Right lobe of liver (tissue), 6 donors: Measurements from ENCODE around the gene POMGNT1. TPM values are rescaled to one million over a fixed set of nuclear protein-coding genes. Genes with fewer than 3 reads are reported as not detected.

Source experiments
- ATAC-seq, 4 donors: fragments of 200-7000 bp; cut with Tn5 transposase; one replicate each; pipeline ENCODE4 v1.9.1; 2020; ENCODE audit warnings: mild to moderate bottlenecking in 4 of 4, moderate library complexity in 4 of 4
- DNase-seq, 3 donors: peaks; one replicate each; pipeline ENCODE4 v3.0.0-alpha.2; 2020
- H3K27ac ChIP-seq, 3 donors: fragments of 200-600 bp; one replicate each; pipeline ENCODE4 v1.8.0; 2022
- H3K27me3 ChIP-seq, 2 donors: fragments of 200-600 bp; one replicate each; pipeline ENCODE4 v1.8.0; 2022
- H3K36me3 ChIP-seq, 4 donors: fragments of 200-600 bp; sonication (generic) in 1 of 4; one replicate each; pipeline versions ENCODE4 v1.5.1 to v1.8.0; 2017 to 2022; ENCODE audit warnings: control low read depth in 1 of 4
- H3K4me1 ChIP-seq, 4 donors: fragments of 200-600 bp; sonication (generic) in 1 of 4; one replicate each; pipeline versions ENCODE4 v1.5.1 to v1.8.0; 2017 to 2022; ENCODE audit warnings: control low read depth in 1 of 4
- H3K4me3 ChIP-seq, 3 donors: fragments of 200-600 bp; one replicate each; pipeline ENCODE4 v1.8.0; 2022
- H3K9me3 ChIP-seq, 4 donors: fragments of 200-600 bp; sonication (generic) in 1 of 4; one replicate each; pipeline versions ENCODE4 v1.5.1 to v1.8.0; 2017 to 2022; ENCODE audit warnings: control low read depth in 1 of 4
- CTCF ChIP-seq, 4 donors: fragments of 200-600 bp in 3 of 4; fragments of 450-650 bp in 1 of 4; IDR thresholded peaks; one replicate each; pipeline versions ENCODE4 v1.5.1 to v1.8.0; 2016 to 2022; ENCODE audit warnings: antibody characterized with exemption in 4 of 4, mild to moderate bottlenecking in 2 of 4
- POLR2A ChIP-seq: fragments of 450-650 bp; IDR thresholded peaks from one replicate; pipeline ENCODE4 v1.6.1; 2017; ENCODE audit warnings: antibody characterized with exemption, mild to moderate bottlenecking
- WGBS: methylation state at CpG from one replicate; pipeline ENCODE4 v1.1.6; 2018; ENCODE audit warnings: low coverage, low lambda C conversion rate; ENCODE audit not compliant: insufficient coverage; ENCODE audit errors: missing lambda C conversion rate; 5-methylcytosine and 5-hydroxymethylcytosine counted together
- intact Hi-C, 2 donors: fragments of 100-400 bp; cut with DNase I; formaldehyde crosslinking; loops; one replicate each; pipeline versions ENCODE4 v1.11.2 to v1.14.1; 2022
- total RNA-seq, 6 experiments: library from RNA; depleted of rRNA in 2 of 6; stranded (reverse); fragments of >200 nt in 2 of 6; fragmentation: NEBNext Ultra II Directional in 3 of 6; extraction: Animal tissue kit (Norgen Biotek cat#: 25700) in 3 of 6; gene quantifications; one replicate each; pipeline versions ENCODE4 v1.1.0 to v1.2.4, GENCODE V29; 2016 to 2023
- donor health status: DM: no; HTN: yes; CAD: no.
- donor health status: DM: no; HTN: no; CAD: no.
- donor health status: DM: no; HTN: no; CAD: no.
- donor health status: DM: no; HTN: yes; CAD: no.
- donor health status: DM: no; HTN: yes; CAD: no.

Gene POMGNT1
- total RNA-seq, 6 experiments from 2014 or later: 26.9 to 47.4 (median 38.8) TPM

- no peaks in the 10 kb centered on the region for H3K4me1 ChIP-seq
- H3K36me3 ChIP-seq: no peaks in the 10 kb centered on the region
- no peak overlapping the region for H3K4me3 ChIP-seq
- no peak for DNase-seq
- intact Hi-C loops: no loop called here
- ATAC-seq: no peak
- no peak overlapping the region for H3K27ac ChIP-seq
- TF ChIP-seq POLR2A (no peak), CTCF (IDR thresholded peaks at IDR 0.05) (no peak)
- H3K27me3 ChIP-seq: no peaks in the 10 kb centered on the region
- 72% methylated on average over 3 of the region's 3 CpGs for WGBS
- H3K9me3 ChIP-seq: no peaks in the 10 kb centered on the region
Observed at GRCh38 chr1:46175243-46175642, 23.0 kb downstream of the POMGNT1 start.

- H3K4me1 ChIP-seq: no peaks in the 10 kb centered on the region
- intact Hi-C loops: loop anchor here in 1 of 2 donors (5.0 kb wide), 1 partner anchor 142 kb away; no protein-coding TSS in a partner anchor
Observed at GRCh38 chr1:46174448-46175231, 23.6 kb downstream of the POMGNT1 start, which contains the start of gene TSPAN1. TSPAN1 (plus strand) TSS chr1:46175087; CDS start chr1:46181108, 6,021 bp downstream.

GRCh38 chr1:46173361-46173856 lies 24.8 kb downstream of the POMGNT1 start:
- Histone ChIP-seq H3K4me1 (no peaks in the 10 kb centered on the region), H3K9me3 (no peaks in the 10 kb centered on the region), H3K27me3 (no peaks in the 10 kb centered on the region), H3K36me3 (no peaks in the 10 kb centered on the region), H3K4me3 (no peak overlapping the region), H3K27ac (no peak overlapping the region)
- intact Hi-C loops: loop anchor here in 1 of 2 donors (5.0 kb wide), 1 partner anchor 141 kb away; no protein-coding TSS in a partner anchor
- WGBS: 44% methylated on average over 3 of the region's 4 CpGs
- DNase-seq (no peak), ATAC-seq (peak in 1 of 4 donors; percentile 30)
- TF ChIP-seq POLR2A: no peak
- TF ChIP-seq CTCF (IDR thresholded peaks at IDR 0.05): no peak

More at GRCh38 chr1:46174448-46175231, 23.6 kb downstream of the POMGNT1 start, which contains the start of gene TSPAN1:
- peak in 1 of 4 donors; percentile 10 for ATAC-seq
- TF ChIP-seq CTCF (IDR thresholded peaks at IDR 0.05) (no peak), POLR2A (no peak)
- H3K9me3 ChIP-seq: no peaks in the 10 kb centered on the region
- DNase-seq: no peak
- H3K27me3 ChIP-seq: no peaks in the 10 kb centered on the region
- no peak within 1 kb of the TSS for H3K4me3 ChIP-seq
- H3K27ac ChIP-seq: no peak within 1 kb of the TSS
- WGBS: 77% methylated on average over 5 of the region's 11 CpGs
- H3K36me3 ChIP-seq: no peaks in the 10 kb centered on the region

GRCh38 chr1:46172321-46172720 lies 25.9 kb downstream of the POMGNT1 start:
- Histone ChIP-seq H3K4me1 (no peaks in the 10 kb centered on the region), H3K4me3 (no peak overlapping the region), H3K9me3 (no peaks in the 10 kb centered on the region), H3K27me3 (no peaks in the 10 kb centered on the region), H3K27ac (no peak overlapping the region), H3K36me3 (no peaks in the 10 kb centered on the region)
- intact Hi-C loops: loop anchor here in 1 of 2 donors (5.0 kb wide), 1 partner anchor 140 kb away; no protein-coding TSS in a partner anchor
- 83% methylated on average over 3 of the region's 4 CpGs for WGBS
- ATAC-seq (no peak), DNase-seq (no peak)
- TF ChIP-seq CTCF (IDR thresholded peaks at IDR 0.05): no peak
- no peak for TF ChIP-seq POLR2A
